ENCODE data around the gene SVIL.
A peak's percentile ranks its signal among the peaks of the same experiment; 100 is the strongest.
"Not testable (repeated sequence)": the region's sequence is repeated elsewhere in the genome, so short reads cannot be mapped to it uniquely, and the experiment has no call there.

Gene SVIL

DNA sequence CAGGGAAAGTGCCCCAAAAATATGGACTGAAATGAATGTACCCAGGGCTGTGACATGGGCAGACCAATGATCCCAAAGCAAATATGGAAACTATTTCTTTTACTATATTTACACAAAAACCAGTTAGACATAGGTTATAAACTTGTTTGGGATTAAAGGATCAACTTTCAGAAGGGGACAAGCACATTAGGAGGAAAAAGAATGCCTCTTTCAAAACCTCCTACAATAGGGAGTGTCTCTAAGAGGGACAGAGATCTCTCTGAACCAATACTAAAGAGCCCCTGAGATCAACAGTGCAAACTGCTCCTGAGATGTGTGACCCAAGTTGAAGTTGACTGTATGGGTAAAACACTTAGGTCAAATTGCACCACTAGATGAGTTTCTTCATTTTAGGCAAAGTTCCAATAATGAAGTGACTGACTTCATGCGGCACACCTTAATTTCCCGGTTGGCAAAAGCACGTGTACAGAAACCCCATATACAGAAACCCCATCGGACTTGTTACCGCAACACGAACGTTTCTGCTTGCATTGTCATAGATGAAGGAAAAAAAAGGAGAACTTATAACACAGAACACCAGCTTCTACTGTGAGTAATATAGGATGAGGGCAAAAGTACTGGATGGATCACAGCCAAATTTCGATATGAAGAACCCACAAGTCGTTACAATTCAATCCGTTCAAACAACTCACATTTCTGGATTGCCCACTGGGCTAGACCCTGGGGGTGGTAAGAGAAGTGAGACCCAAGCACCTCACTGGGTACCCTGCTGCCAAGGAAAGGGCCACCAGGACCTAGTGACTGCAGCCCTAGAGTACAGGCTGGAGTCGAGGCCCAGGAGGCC, 4.3 kb downstream of the SVIL start:
- Mint-ChIP-seq H3K27me3 (ENCODE audit: low read depth, poor library complexity) (peaks cover 3% of the 10 kb centered on the region), H3K27ac (peak overlapping the region; percentile 72), H3K36me3 (ENCODE audit: low read depth) (peaks cover 15% of the 10 kb centered on the region), H3K9me3 (no peaks in the 10 kb centered on the region), H3K4me3 (no peak overlapping the region), H3K4me1 (peaks cover 41% of the 10 kb centered on the region)
- no peak for DNase-seq
- TF ChIP-seq, protein P1, sequence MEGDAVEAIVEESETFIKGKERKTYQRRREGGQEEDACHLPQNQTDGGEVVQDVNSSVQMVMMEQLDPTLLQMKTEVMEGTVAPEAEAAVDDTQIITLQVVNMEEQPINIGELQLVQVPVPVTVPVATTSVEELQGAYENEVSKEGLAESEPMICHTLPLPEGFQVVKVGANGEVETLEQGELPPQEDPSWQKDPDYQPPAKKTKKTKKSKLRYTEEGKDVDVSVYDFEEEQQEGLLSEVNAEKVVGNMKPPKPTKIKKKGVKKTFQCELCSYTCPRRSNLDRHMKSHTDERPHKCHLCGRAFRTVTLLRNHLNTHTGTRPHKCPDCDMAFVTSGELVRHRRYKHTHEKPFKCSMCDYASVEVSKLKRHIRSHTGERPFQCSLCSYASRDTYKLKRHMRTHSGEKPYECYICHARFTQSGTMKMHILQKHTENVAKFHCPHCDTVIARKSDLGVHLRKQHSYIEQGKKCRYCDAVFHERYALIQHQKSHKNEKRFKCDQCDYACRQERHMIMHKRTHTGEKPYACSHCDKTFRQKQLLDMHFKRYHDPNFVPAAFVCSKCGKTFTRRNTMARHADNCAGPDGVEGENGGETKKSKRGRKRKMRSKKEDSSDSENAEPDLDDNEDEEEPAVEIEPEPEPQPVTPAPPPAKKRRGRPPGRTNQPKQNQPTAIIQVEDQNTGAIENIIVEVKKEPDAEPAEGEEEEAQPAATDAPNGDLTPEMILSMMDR (IDR thresholded peaks at IDR 0.05): no peak

DNA sequence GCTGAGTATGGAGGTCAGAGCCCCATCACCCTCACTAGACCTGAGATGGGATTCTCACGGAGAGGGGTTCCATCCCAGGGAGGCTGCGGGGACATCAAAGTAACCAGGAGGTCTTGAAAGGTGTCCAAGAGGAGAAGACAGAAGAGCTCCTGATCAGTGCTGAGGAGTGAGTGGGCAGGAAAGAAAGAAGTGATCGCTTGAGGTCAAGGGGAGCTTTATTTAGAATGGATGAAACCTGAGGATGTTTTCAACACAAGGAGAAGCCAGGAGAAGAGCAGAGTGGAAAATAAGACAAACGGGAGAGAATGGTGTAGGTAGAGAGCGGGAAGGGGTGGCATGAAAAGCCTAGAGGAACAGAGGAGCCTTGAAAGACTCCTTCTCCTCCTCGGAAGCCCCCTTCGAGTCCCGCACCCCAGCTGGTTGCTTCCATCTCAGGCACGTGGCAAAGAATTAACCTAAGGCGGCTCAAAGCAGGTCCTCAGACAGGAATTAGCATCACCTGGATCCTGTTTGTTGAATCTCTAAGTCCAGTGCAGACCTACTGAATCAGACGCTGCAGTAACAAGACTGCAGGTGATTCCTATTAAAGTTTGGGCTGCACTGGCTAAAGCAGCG, 5.8 kb downstream of the SVIL start:
- Mint-ChIP-seq H3K36me3 (ENCODE audit: low read depth) (peaks cover 24% of the 10 kb centered on the region), H3K27me3 (ENCODE audit: low read depth, poor library complexity) (peaks cover 3% of the 10 kb centered on the region), H3K4me1 (peaks cover 34% of the 10 kb centered on the region), H3K9me3 (no peaks in the 10 kb centered on the region), H3K4me3 (no peak overlapping the region), H3K27ac (peak overlapping the region; percentile 5)
- no peak for DNase-seq
- TF ChIP-seq, protein P1 (IDR thresholded peaks at IDR 0.05): no peak

DNA sequence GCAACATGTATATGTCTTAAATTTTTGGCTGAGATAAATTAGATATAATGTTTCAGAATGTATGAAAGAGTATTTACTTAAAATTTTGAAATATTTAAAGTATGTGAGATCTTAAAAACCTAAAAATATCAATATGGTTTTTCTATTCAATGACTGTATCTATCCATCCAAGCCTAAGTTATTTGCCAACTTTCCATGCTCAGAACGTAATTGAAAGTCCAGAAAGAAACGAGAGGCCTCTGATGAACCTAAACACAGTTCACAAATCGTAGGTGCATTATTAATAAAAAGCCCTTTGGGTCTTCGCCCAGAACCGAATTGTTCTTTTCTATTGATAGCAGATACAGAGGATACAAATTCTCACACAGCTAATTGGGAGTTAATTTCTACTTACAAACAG, 6.5 kb downstream of the SVIL start:
- H3K27me3 Mint-ChIP-seq (ENCODE audit: low read depth, poor library complexity): peaks cover 3% of the 10 kb centered on the region
- DNase-seq: no peak
- peaks cover 30% of the 10 kb centered on the region for H3K4me1 Mint-ChIP-seq
- H3K4me3 Mint-ChIP-seq: no peak overlapping the region
- no peak overlapping the region for H3K27ac Mint-ChIP-seq
- H3K36me3 Mint-ChIP-seq (ENCODE audit: low read depth): peaks cover 24% of the 10 kb centered on the region
- TF ChIP-seq, protein P1 (IDR thresholded peaks at IDR 0.05): no peak
- no peaks in the 10 kb centered on the region for H3K9me3 Mint-ChIP-seq

DNA sequence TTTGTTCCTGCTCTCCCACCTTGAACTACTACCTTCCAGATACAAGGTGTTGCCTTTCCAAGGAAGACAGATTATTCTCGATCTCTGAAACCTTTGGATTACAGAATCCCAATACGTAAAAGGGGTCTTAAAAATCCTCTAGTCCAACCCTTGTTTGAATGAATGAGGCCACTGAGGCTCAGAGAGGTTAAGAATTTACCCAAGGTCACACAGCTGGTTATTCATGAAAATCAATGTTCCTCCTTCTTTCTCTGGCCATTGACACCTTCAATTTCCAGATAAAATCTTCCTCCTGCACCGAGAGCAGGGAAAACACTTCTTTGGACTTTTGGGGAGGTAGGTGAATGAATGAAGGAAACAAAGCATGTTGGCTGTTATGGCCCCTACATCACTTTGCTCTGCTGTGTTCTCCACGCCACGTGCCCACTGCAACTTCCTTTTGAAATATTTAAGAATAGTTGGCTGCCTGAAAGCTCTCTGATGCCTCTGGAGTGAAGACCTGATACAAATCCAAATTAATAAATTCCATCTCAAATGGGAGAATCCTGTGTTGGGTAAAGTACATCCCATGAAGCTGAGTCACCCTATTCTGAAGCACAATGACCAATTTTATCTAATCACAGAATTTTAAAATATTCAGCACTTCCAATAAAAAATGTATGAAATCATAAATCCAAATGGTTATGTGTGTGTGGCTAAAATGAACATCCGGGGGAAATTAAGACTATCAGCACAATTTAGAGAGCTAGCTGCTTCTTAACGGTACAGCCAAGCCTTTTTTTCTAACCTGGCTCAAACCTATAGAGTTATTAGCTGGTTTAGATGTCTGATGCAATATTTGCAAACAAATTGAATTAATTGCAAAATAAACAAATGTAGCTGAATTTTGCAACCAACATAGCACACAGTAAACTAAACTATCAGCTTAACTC, 7.3 kb downstream of the SVIL start:
- peaks cover 3% of the 10 kb centered on the region for H3K27me3 Mint-ChIP-seq (ENCODE audit: low read depth, poor library complexity)
- H3K27ac Mint-ChIP-seq: no peak overlapping the region
- TF ChIP-seq, protein P1 (IDR thresholded peaks at IDR 0.05): no peak
- H3K9me3 Mint-ChIP-seq: no peaks in the 10 kb centered on the region
- H3K4me1 Mint-ChIP-seq: peaks cover 35% of the 10 kb centered on the region
- no peak overlapping the region for H3K4me3 Mint-ChIP-seq
- DNase-seq: no peak
- peaks cover 24% of the 10 kb centered on the region for H3K36me3 Mint-ChIP-seq (ENCODE audit: low read depth)

DNA sequence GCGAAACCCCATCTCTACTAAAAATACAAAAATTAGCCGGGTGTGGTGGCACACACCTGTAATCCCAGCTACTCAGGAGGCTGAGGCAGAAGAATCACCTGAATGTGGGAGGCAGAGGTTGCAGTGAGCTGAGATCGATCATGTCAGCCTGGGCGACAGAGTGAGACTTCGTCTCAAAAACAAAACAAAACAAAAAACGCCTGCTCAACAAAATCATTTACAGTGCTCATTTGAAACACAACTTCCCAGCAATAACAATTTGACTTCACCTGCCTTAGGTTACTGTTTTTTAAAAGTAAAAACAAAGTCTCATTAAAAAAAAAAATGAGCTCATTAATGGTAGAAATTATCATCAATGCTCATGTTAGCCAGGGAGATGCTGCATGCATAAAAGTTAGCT, 10.4 kb downstream of the SVIL start:
- Mint-ChIP-seq H3K36me3 (ENCODE audit: low read depth) (peaks cover 20% of the 10 kb centered on the region), H3K4me1 (peaks cover 51% of the 10 kb centered on the region)
- DNase-seq; H3K4me3 Mint-ChIP-seq; H3K27ac Mint-ChIP-seq; H3K27me3 Mint-ChIP-seq (ENCODE audit: low read depth, poor library complexity); H3K9me3 Mint-ChIP-seq: not testable (repeated sequence)

DNA sequence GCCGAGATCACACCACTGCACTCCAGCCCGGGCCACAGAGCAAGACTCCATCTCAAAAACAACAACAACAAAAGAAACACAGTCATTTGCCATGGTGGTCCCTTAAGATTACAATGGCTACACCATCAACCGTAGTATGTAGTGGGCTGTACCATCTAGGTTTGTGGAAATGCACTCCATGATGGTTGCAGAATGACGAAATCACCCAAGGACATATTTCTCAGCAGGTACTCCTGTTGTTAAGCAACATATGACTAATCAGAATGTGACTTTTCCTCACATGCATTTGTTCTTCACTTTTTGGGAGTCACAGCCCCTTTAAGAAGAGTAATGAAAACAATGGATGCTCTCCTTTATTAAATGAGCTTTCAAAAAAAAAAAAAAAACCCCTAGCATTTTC, 11.0 kb downstream of the SVIL start:
- Mint-ChIP-seq H3K9me3 (peaks cover 3% of the 10 kb centered on the region), H3K4me1 (peaks cover 52% of the 10 kb centered on the region), H3K36me3 (ENCODE audit: low read depth) (peaks cover 20% of the 10 kb centered on the region), H3K4me3 (no peak overlapping the region), H3K27me3 (ENCODE audit: low read depth, poor library complexity) (peaks cover 4% of the 10 kb centered on the region), H3K27ac (no peak overlapping the region)
- TF ChIP-seq, protein P1 (IDR thresholded peaks at IDR 0.05): no peak
- DNase-seq: no peak

Measured in nephron progenitor cell (in vitro differentiated cells).